Measurements from ENCODE around the gene NOL8. TPM values are rescaled to one million over a fixed set of nuclear protein-coding genes. Genes with fewer than 3 reads are reported as not detected.

NOL8 gene
- 14.8 and 33.9 TPM in 2 replicates for total RNA-seq

GRCh38 chr9:92325269-92325990, at the start of gene NOL8, which contains the start of gene CENPP:
NOL8 (minus strand) TSS chr9:92325350; CDS start chr9:92324161, 1,189 bp downstream.
CENPP (plus strand) TSS chr9:92325953.
- DNase-seq (ENCODE audit: low read depth), result peak; percentile 76

- no peak for DNase-seq (ENCODE audit: low read depth)
Observed at GRCh38 chr9:92373167-92373566, 48.0 kb upstream of the NOL8 start.

GRCh38 chr9:92369075-92369474, 43.9 kb upstream of the NOL8 start:
- no peak for DNase-seq (ENCODE audit: low read depth)

GRCh38 chr9:92360083-92360482, 34.9 kb upstream of the NOL8 start:
- no peak for DNase-seq (ENCODE audit: low read depth)

- DNase-seq (ENCODE audit: low read depth), result no peak
Observed at GRCh38 chr9:92359394-92359995, 34.3 kb upstream of the NOL8 start.

- DNase-seq (ENCODE audit: low read depth), result no peak
Observed at GRCh38 chr9:92353051-92353450, 27.9 kb upstream of the NOL8 start.

GRCh38 chr9:92350740-92351133, 25.6 kb upstream of the NOL8 start:
- no peak for DNase-seq (ENCODE audit: low read depth)

GRCh38 chr9:92349771-92350739, 24.9 kb upstream of the NOL8 start:
- no peak for DNase-seq (ENCODE audit: low read depth)

GRCh38 chr9:92345582-92345981, 20.4 kb upstream of the NOL8 start:
- DNase-seq (ENCODE audit: low read depth), result no peak

GRCh38 chr9:92342825-92343488, 17.8 kb upstream of the NOL8 start:
- DNase-seq (ENCODE audit: low read depth), result no peak

GRCh38 chr9:92341578-92341977, 16.4 kb upstream of the NOL8 start:
- DNase-seq (ENCODE audit: low read depth), result no peak

- DNase-seq (ENCODE audit: low read depth), result no peak
Observed at GRCh38 chr9:92333282-92333634, 8.1 kb upstream of the NOL8 start.

- DNase-seq (ENCODE audit: low read depth), result no peak
Observed at GRCh38 chr9:92332577-92333281, 7.6 kb upstream of the NOL8 start.

- peak; percentile 48 for DNase-seq (ENCODE audit: low read depth)
Observed at GRCh38 chr9:92328225-92328624, 3.1 kb upstream of the NOL8 start.

- DNase-seq (ENCODE audit: low read depth), result no peak
Observed at GRCh38 chr9:92327283-92327850, 2.2 kb upstream of the NOL8 start.

GRCh38 chr9:92325991-92326500, 896 bp upstream of the NOL8 start:
- DNase-seq (ENCODE audit: low read depth), result no peak

- DNase-seq (ENCODE audit: low read depth), result no peak
Observed at GRCh38 chr9:92324889-92325268, 271 bp downstream of the NOL8 start.

GRCh38 chr9:92324431-92324830, 719 bp downstream of the NOL8 start:
- no peak for DNase-seq (ENCODE audit: low read depth)

GRCh38 chr9:92315456-92315855, 9.7 kb downstream of the NOL8 start:
- DNase-seq (ENCODE audit: low read depth), result no peak

GRCh38 chr9:92313624-92314012, 11.5 kb downstream of the NOL8 start:
- DNase-seq (ENCODE audit: low read depth), result no peak

Measured in renal cortical epithelial cell (primary cell).